Naive thymus-derived CD8-positive, alpha-beta T cell (primary cell): ENCODE measurements around the gene KRTAP10-2. TPM values are rescaled to one million over a fixed set of nuclear protein-coding genes. Genes with fewer than 3 reads are reported as not detected.
A peak's percentile ranks its signal among the peaks of the same experiment; 100 is the strongest.
"Not testable (repeated sequence)": the region's sequence is repeated elsewhere in the genome, so short reads cannot be mapped to it uniquely, and the experiment has no call there.

Experiments used
- ATAC-seq, 2 donors: fragments of 150-1000 bp; cut with Tn5 transposase in 1 of 2; sonication (Bioruptor Pico), chemical (Tn5 transposase) in 1 of 2; 1 replicate in 1 of 2; 2 replicates in 1 of 2; pipeline ENCODE4 v1.10.0; 2021; ENCODE audit warnings: mild to moderate bottlenecking in 2 of 2, moderate library complexity in 2 of 2
- POLR2A ChIA-PET: fragments of 350-600 bp; sonication (Branson Sonifier 250); formaldehyde crosslinking; loops from one replicate; lab custom pipeline; 2021; ENCODE audit warnings: antibody characterized with exemption; lab: Charles Lee
- DNase-seq, 10 donors: peaks; one replicate each; pipeline versions ENCODE4 v3.0.0 to v3.0.0-alpha.2; 2020 to 2022
- H3K27ac Mint-ChIP-seq, 10 donors: one replicate each; pipeline ENCODE4 v1.8.0; 2020 to 2022; ENCODE audit warnings: mild to moderate bottlenecking in 10 of 10, mixed read lengths in 10 of 10, moderate library complexity in 4 of 10, inconsistent platforms in 1 of 10
- H3K27me3 Mint-ChIP-seq, 5 donors: one replicate each; pipeline ENCODE4 v1.8.0; 2021 to 2022; ENCODE audit warnings: mixed read lengths in 5 of 5
- H3K36me3 Mint-ChIP-seq, 3 donors: one replicate each; pipeline ENCODE4 v1.8.0; 2020 to 2022; ENCODE audit warnings: mixed read lengths in 3 of 3, mild to moderate bottlenecking in 2 of 3, inconsistent platforms in 1 of 3
- H3K4me1 Mint-ChIP-seq, 4 donors: one replicate each; pipeline ENCODE4 v1.8.0; 2021 to 2022; ENCODE audit warnings: mixed read lengths in 4 of 4
- H3K4me3 Mint-ChIP-seq, 10 donors: one replicate each; pipeline ENCODE4 v1.8.0; 2020 to 2022; ENCODE audit warnings: mild to moderate bottlenecking in 10 of 10, mixed read lengths in 10 of 10, moderate library complexity in 6 of 10, inconsistent platforms in 1 of 10
- H3K9me3 Mint-ChIP-seq, 9 donors: one replicate each; pipeline ENCODE4 v1.8.0; 2020 to 2022; ENCODE audit warnings: mixed read lengths in 9 of 9, mild to moderate bottlenecking in 3 of 9, inconsistent platforms in 1 of 9, moderate library complexity in 1 of 9
- polyA plus RNA-seq, 3 donors: library from polyadenylated mRNA; unstranded; fragments of 300-500 nt; fragmentation: Illumina TruSeq; gene quantifications; one replicate each; pipeline ENCODE4 v1.2.3, GENCODE V29; 2021
- total RNA-seq, 8 experiments: library from RNA in 2 of 8; stranded (reverse) in 2 of 8; gene quantifications; one replicate each; pipeline ENCODE4 v1.2.3 and lab custom pipeline; 2021 to 2026

KRTAP10-2 gene
- total RNA-seq (not detected), polyA plus RNA-seq (not detected), total RNA-seq (lab: John Stamatoyannopoulos, UW) (0 reads per million in 6 experiments)

GRCh38 chr21:44551340-44551961 is at the start of gene KRTAP10-2:
TSS of gene KRTAP10-2 (minus strand) at chr21:44551505. CDS start at chr21:44551458, 47 bp downstream.
- ATAC-seq (no peak), DNase-seq (peak in 1 of 10 donors; percentile 56)
- peaks cover 6 to 43% (median 27%) of the 10 kb centered on the region in 9 donors for H3K9me3 Mint-ChIP-seq
- H3K36me3 Mint-ChIP-seq = peaks cover 7 to 32% (median 25%) of the 10 kb centered on the region in 3 donors
- POLR2A ChIA-PET = no interaction called here
- H3K27ac Mint-ChIP-seq = peak within 1 kb of the TSS in 7 of 10 donors; percentile 9 to 63 (median 46)
- H3K4me1 Mint-ChIP-seq = peaks cover 25 to 36% (median 31%) of the 10 kb centered on the region in 4 donors
- H3K4me3 Mint-ChIP-seq = no peak within 1 kb of the TSS
- H3K27me3 Mint-ChIP-seq = peaks cover 0 to 3% (median 0%) of the 10 kb centered on the region in 5 donors

- H3K4me1 Mint-ChIP-seq = not testable (repeated sequence)
Measured at GRCh38 chr21:44601091-44601490, 49.8 kb upstream of the KRTAP10-2 start.

GRCh38 chr21:44600118-44600978 is 49.0 kb upstream of the KRTAP10-2 start, which contains the start of gene KRTAP10-7:
TSS of gene KRTAP10-7 (plus strand) at chr21:44600597. CDS start at chr21:44600622, 25 bp downstream.
- Mint-ChIP-seq H3K27ac (peak within 1 kb of the TSS in 3 of 10 donors; percentile 23 to 57 (median 24)), H3K36me3 (peaks cover 0 to 11% (median 8%) of the 10 kb centered on the region in 3 donors), H3K27me3 (peaks cover 0 to 12% (median 0%) of the 10 kb centered on the region in 5 donors), H3K9me3 (peaks cover 0 to 11% (median 6%) of the 10 kb centered on the region in 9 donors)
- ATAC-seq, DNase-seq, H3K4me3 Mint-ChIP-seq, POLR2A ChIA-PET, H3K4me1 Mint-ChIP-seq: not testable (repeated sequence)

More at GRCh38 chr21:44601091-44601490, 49.8 kb upstream of the KRTAP10-2 start:
- H3K27ac Mint-ChIP-seq, POLR2A ChIA-PET, ATAC-seq, H3K4me3 Mint-ChIP-seq, DNase-seq: not testable (repeated sequence)
- peaks cover 0 to 11% (median 6%) of the 10 kb centered on the region in 9 donors for H3K9me3 Mint-ChIP-seq
- H3K36me3 Mint-ChIP-seq = peaks cover 0 to 11% (median 8%) of the 10 kb centered on the region in 3 donors
- H3K27me3 Mint-ChIP-seq = peaks cover 0 to 12% (median 0%) of the 10 kb centered on the region in 5 donors

- peaks cover 0 to 10% (median 7%) of the 10 kb centered on the region in 4 donors for H3K4me1 Mint-ChIP-seq
- no peak overlapping the region for H3K4me3 Mint-ChIP-seq
- H3K27ac Mint-ChIP-seq = peak overlapping the region in 1 of 10 donors; percentile 27
- peaks cover 0 to 12% (median 0%) of the 10 kb centered on the region in 5 donors for H3K27me3 Mint-ChIP-seq
- POLR2A ChIA-PET = no interaction called here
- H3K9me3 Mint-ChIP-seq = peaks cover 0 to 11% (median 5%) of the 10 kb centered on the region in 9 donors
- peaks cover 0 to 11% (median 5%) of the 10 kb centered on the region in 3 donors for H3K36me3 Mint-ChIP-seq
- ATAC-seq (no peak), DNase-seq (no peak)
Measured at GRCh38 chr21:44599264-44600029, 48.1 kb upstream of the KRTAP10-2 start.

- H3K27ac Mint-ChIP-seq = no peak overlapping the region
- H3K4me1 Mint-ChIP-seq = peaks cover 0 to 16% (median 7%) of the 10 kb centered on the region in 4 donors
- POLR2A ChIA-PET = no interaction called here
- H3K9me3 Mint-ChIP-seq = peaks cover 0 to 11% (median 5%) of the 10 kb centered on the region in 9 donors
- no peak overlapping the region for H3K4me3 Mint-ChIP-seq
- H3K36me3 Mint-ChIP-seq = peaks cover 0 to 11% (median 3%) of the 10 kb centered on the region in 3 donors
- ATAC-seq = no peak
- H3K27me3 Mint-ChIP-seq = peaks cover 0 to 9% (median 0%) of the 10 kb centered on the region in 5 donors
- DNase-seq = no peak
Measured at GRCh38 chr21:44598061-44598460, 46.8 kb upstream of the KRTAP10-2 start.

- DNase-seq (no peak), ATAC-seq (no peak)
- Mint-ChIP-seq H3K9me3 (peaks cover 0 to 11% (median 5%) of the 10 kb centered on the region in 9 donors), H3K27ac (peak overlapping the region in 2 of 10 donors; percentile 52 to 60), H3K27me3 (peaks cover 0 to 9% (median 0%) of the 10 kb centered on the region in 5 donors), H3K4me3 (no peak overlapping the region), H3K36me3 (peaks cover 0 to 11% (median 3%) of the 10 kb centered on the region in 3 donors), H3K4me1 (peaks cover 0 to 16% (median 9%) of the 10 kb centered on the region in 4 donors)
- POLR2A ChIA-PET = interaction anchor here (0.8 to 1.3 kb wide), 3 partner anchors 23 to 49 kb away, joined by 3 to 4 read pairs (median 3); no protein-coding TSS in a partner anchor
Measured at GRCh38 chr21:44596068-44596725, 44.9 kb upstream of the KRTAP10-2 start.

GRCh38 chr21:44595524-44595923 is 44.2 kb upstream of the KRTAP10-2 start:
- Mint-ChIP-seq H3K4me1 (peaks cover 0 to 16% (median 10%) of the 10 kb centered on the region in 4 donors), H3K9me3 (peaks cover 0 to 11% (median 5%) of the 10 kb centered on the region in 9 donors), H3K27me3 (peaks cover 0 to 9% (median 0%) of the 10 kb centered on the region in 5 donors), H3K36me3 (peaks cover 0 to 11% (median 3%) of the 10 kb centered on the region in 3 donors), H3K4me3 (no peak overlapping the region), H3K27ac (peak overlapping the region in 1 of 10 donors; percentile 48)
- no peak for DNase-seq
- no peak for ATAC-seq
- POLR2A ChIA-PET = interaction anchor here (0.8 to 1.3 kb wide), 2 partner anchors 30 to 48 kb away, joined by 3 to 4 read pairs; no protein-coding TSS in a partner anchor

- Mint-ChIP-seq H3K27ac (peak overlapping the region in 4 of 10 donors; percentile 43 to 83 (median 66)), H3K9me3 (peaks cover 0 to 11% (median 5%) of the 10 kb centered on the region in 9 donors), H3K36me3 (peaks cover 0 to 11% (median 3%) of the 10 kb centered on the region in 3 donors), H3K4me3 (peak overlapping the region in 1 of 10 donors; percentile 10), H3K4me1 (peaks cover 0 to 14% (median 10%) of the 10 kb centered on the region in 4 donors), H3K27me3 (peaks cover 0 to 4% (median 0%) of the 10 kb centered on the region in 5 donors)
- ATAC-seq (no peak), DNase-seq (no peak)
- POLR2A ChIA-PET = no interaction called here
Measured at GRCh38 chr21:44594406-44594916, 43.2 kb upstream of the KRTAP10-2 start.

GRCh38 chr21:44593598-44594405 is 42.5 kb upstream of the KRTAP10-2 start:
- DNase-seq (no peak), ATAC-seq (no peak)
- peak overlapping the region in 1 of 10 donors; percentile 10 for H3K4me3 Mint-ChIP-seq

More at GRCh38 chr21:44593598-44594405, 42.5 kb upstream of the KRTAP10-2 start:
- Mint-ChIP-seq H3K27me3 (peaks cover 0 to 6% (median 0%) of the 10 kb centered on the region in 5 donors), H3K36me3 (peaks cover 0 to 9% (median 2%) of the 10 kb centered on the region in 3 donors), H3K4me1 (peaks cover 0 to 14% (median 10%) of the 10 kb centered on the region in 4 donors), H3K27ac (peak overlapping the region in 5 of 10 donors; percentile 31 to 83 (median 60)), H3K9me3 (peaks cover 0 to 10% (median 4%) of the 10 kb centered on the region in 9 donors)
- POLR2A ChIA-PET = no interaction called here
